Ureter (tissue), 1 donor: ENCODE measurements around the gene BRF1. TPM values are rescaled to one million over a fixed set of nuclear protein-coding genes. Genes with fewer than 3 reads are reported as not detected.
"Not testable (repeated sequence)": the region's sequence is repeated elsewhere in the genome, so short reads cannot be mapped to it uniquely, and the experiment has no call there.

Experiments
- DNase-seq: peaks from one replicate; pipeline ENCODE4 v3.0.0-alpha.2; 2020; ENCODE audit warnings: low spot score
- total RNA-seq: library from RNA; stranded (reverse); gene quantifications from one replicate; pipeline ENCODE4 v1.2.4, GENCODE V29; 2023
- donor health status: DM: yes; HTN: yes; CAD: no.

Gene BRF1
- total RNA-seq, 1 donor from 2014 or later = 48.7 TPM

DNA sequence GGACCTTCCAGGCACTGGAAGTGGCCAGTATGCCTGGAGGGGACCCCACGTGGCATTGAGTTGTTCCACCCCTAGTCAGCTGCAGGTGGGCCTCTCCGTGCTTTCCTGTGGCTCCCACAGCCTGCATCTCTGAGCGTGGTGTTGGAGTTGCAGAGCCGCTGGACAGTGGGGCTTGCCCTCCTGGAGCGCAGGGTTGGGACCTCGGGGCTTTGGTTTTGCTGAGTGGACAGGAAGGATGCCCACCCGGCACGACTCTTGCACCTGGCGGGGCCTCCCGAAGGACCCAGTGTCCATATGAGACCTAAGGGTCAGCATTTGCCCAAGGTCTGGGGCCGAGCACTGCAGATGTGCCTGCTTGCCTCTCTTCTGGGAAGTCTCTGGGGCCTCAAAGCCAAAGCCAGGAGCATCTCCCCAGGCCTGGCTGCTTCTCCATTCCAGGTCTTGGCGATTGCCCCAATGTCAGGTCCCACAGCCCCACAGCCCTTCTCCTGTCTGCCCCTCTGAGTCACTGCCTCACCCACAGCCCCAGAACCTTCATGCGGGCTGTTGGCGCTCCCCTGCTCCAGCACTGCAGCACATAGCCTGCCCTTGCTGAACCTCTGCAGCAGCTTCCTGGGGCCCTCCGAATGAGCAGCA is 15.3 kb upstream of the BRF1 start:
- no peak for DNase-seq

DNA sequence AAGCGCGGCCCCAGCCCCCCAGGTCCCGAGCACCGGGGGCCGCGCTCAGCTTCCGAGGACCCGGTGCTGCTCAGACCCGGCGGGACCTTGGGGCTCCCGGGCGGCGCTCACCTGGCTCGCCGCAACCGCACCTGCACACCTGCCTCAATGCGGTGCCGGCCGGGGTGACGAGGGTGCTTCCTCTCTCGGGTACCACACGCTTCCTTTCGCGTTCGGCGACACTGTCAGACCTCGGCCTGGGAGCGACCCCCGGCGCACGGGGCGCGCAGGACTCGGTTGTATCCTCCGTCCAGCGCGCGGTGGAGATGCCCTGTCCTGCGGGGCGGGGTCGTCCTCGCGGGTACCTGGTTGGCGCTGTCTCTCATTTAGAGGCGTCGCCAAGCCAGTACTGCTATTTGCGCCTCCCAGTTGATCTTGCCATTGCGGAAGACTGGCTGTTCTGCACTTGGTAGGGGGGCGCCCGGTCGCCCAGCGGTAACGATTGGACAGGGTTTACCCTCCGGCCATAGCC is 14.5 kb upstream of the BRF1 start:
- no peak for DNase-seq

DNA sequence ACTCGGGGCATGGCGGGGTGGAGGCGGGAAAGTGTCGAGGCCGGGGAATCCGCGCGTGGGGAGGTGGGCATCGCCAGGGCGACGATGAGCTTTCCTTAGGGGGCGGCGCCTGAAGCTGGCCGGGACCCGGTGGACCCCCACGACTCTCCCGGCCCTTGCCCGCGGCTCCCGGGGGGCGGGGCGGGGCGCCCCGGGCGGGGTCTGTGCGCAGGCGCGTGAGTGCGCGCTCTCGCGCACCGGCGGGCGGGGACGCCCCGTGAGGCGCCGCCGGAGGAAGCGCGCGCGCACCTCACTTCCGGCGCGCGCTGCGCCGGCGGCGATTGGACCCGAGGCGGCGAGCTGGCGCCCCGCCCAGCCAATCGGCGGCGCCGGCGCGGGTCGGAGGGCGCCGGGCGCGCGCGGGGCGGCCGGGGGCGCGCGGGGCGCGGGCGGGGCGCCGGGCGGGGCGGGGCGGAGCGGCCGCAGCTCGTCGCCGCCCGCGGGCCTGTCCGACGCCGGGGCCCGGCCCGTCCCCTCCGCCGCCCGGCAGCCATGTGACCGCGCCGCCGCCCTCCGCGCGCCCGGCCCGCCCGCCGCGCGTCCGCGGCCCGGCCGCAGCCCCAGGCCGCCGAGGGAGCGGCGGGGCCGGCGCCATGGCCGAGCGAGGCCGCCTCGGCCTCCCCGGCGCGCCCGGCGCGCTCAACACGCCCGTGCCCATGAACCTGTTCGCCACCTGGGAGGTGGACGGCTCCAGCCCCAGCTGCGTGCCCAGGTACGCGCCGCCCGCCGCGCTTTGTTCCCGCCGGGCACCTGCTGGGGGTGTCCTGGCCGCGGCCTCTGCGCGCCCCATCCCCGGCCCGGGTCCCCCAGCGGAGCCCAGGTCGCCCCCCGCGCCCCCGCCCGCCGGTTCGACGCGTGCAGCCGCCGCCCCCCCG is 13.7 kb upstream of the BRF1 start, which contains the start of gene PACS2:
Gene PACS2, plus strand, starts transcription at position 462 of the 914 bp plus-strand sequence. Its CDS starts 171 bp downstream, at position 633.
- no peak for DNase-seq

DNA sequence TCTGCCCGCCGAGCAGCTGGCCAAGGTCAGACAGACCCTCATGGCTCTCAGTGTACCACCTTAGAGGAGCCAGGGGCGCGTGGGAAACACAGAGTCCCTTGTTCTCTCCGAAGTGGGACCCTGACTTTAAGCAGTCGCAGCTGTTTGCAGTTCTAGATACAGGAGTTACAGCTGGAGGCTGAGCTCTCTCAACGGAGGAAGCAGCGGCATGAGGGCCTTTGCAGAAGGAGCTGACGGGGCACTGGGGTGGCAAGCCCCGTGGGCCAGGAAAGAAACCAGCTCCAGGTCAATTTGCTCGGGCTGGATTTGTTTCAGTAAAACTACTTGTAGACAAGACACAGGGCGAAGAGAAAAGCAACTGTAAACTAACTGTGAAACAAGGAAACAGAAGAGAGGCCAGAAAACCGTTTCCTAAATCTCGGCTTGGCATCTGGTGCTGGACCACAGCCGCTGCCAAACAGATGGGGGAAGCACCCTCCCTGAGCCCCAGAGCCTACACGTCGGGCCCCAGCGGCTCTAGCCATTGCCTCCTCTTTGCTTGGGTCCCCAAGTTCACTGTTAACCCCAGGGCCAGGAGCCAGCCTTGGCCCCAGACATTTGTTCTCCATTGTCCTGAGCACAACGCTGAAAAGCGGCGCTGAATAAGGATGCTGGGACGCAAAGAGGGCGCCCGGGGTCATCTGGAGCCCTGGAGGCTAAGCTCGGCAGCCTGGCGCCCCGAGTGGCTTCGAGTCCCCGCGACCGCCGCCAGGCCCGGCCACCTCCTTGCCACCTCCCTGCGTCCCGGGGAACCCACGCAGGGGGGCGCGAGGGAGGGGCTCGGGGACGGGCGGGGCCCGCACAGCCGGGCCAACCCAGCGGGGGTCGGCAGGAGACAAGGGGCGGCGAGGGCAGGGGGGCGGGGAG is 12.8 kb upstream of the BRF1 start:
- no peak for DNase-seq

DNA sequence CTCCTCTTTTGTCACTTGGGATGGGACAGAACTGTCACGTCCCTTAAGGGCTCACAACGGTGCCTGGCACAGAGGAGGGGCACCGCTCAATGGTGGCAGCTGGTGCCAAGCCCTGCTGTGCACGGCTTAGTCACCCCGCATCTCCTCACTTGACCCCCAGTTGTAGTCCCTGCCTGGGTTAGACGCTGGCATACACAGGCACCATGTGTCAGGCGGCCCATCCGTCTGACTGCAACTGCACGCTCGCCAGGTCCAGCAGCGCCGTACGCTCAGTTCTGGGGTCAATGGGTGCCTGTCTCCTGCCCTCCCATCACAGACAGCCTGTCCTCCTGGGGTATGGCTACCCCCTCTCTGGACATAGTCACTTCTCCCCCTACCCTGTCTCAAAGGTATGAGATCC is 12.2 kb upstream of the BRF1 start:
- DNase-seq = no peak

DNA sequence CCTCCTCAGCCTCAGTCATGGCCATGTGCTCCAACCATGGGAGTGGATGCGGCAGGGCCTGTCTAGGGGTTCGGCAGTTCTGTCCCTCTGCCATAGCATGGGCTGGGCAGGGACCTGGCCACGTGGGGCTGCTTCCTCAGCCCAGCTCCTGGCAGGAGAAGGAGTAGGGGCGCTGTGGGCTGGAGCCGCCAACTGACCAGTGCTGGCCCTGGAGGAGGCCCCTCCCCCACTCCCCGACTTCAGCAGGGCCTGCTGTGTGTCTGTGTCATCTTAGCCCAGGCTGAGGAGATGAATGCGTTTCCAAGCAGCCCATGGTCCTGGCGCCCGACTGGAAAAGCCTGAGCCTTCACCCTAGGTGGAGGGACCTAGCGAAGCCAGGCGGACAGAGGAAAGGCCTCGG is 11.0 kb upstream of the BRF1 start:
- no peak for DNase-seq

DNA sequence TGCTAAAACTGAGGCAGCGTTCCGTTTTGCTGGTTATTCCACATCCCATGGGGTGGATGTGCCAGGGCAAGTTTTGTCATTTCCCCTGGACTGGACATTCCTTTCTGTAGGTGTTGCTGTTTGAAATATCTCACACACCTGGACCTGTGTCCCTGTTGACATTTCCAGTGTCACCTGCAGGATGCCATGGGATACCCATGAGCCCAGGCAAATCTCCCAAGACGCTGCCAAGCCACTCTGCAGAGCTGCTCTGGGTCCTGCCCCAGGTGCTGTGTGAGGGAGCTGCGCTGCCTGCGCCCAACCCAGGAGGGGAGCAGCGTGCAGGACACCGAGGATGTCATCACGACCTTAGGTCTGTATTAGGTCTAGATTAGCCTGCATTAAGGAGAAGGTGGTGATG is 8.6 kb upstream of the BRF1 start:
- no peak for DNase-seq

DNA sequence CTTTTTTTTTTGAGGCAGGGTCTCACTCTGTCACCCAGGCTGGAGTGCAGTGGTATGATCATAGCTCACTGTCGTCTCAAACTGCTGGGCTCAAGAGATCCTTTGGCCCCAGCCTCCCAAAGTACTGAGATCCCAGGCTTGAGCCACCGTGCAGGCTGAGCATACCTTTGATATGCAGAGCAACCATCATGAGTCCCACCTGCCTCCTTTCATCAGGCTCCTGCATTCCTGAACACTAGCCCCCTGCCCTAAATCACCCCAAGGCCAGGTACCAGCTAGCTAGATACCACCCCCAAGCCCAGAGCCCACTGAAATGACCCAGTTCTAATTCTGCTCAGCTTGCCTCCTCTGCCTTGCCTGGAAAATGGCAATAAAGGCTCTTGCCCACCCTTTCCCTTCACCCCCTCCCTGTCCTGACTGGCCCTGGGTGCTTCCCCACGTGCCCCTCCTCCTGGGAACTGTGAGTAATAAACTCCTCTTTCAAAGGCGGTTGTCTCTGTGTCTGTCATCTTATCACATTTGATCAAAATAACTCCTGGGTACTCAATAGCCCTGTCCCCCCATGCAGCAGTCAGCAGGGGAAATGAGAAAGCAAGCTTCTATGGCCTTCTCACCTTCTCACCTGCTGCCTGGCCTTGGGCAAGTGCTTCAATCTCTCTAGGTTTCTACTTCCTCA is 6.4 kb upstream of the BRF1 start:
- no peak for DNase-seq

DNA sequence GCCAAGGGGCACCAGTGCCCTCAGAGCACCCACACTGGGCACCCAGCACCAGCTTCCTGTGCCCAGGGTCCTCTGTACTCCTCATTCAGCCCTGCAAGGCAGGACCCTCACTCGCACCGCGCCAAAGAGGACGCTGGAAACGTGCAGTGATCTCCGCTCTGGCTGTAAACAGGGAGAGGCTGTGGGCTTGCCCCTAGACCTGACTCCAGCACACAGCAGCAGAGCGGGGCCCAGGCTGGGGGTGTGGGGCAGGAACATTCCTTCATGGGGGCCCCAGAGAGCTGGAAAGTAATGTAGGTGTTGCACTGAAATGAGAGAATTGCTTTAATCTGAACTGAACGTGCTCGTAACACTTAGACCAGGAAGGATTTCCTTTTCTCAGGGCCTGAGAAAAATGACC is 5.0 kb upstream of the BRF1 start:
- DNase-seq = no peak

DNA sequence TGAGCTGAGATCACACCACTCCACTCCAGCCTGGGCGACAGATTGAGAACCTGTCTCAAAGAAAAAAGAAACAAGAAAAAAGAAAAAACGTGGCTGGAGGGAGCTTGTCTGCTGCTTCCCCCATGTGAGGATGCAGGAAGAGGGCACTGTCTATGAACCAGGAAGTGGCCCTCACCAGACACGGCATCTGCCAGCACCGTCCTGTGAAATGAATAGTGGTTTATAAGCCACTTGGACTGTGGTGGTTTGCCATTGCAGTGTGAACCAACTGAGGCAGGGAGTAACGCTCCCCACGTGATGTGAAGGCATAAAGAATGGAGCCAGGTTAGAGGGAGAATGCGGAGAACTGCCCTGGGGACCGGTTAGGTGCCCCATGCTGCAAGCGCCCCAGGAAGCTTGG is 4.5 kb upstream of the BRF1 start:
- DNase-seq = no peak

DNA sequence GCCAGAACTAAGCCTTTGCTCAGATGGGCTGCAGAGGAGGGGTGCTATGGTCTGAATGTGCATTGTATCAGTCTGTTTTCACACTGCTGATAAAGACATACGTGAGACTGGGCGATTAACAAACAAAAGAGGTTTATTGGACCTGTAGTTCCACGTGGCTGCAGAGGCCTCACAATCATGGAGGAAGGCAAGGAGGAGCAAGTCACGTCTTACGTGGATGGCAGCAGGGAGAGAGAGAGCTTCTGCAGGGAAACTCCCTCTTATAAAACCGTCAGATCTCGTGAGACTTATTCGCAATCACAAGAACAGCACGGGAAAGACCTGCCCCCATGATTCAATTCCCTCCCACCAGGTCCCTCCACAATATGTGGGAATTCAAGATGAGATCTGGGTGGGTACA is 3.8 kb upstream of the BRF1 start:
- DNase-seq = no peak

DNA sequence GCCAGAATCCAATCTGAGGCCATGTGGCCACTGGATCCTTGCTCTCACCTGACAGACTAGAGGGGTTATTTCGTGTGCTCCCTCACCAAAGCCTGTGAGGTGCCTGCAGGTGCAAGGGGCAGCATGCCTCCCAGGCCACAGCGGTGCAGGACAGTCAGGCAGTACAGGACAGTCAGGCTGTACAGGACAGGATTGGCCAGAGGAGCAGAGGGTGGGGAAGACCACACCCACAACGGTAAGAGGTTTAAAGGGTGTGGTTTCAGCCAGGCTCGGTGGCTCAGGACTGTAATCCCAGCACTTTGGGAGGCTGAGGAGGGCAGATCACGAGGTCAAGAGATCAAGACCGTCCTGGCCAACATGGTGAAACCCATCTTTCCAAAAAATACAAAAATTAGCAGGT is 3.1 kb upstream of the BRF1 start:
- no peak for DNase-seq

DNA sequence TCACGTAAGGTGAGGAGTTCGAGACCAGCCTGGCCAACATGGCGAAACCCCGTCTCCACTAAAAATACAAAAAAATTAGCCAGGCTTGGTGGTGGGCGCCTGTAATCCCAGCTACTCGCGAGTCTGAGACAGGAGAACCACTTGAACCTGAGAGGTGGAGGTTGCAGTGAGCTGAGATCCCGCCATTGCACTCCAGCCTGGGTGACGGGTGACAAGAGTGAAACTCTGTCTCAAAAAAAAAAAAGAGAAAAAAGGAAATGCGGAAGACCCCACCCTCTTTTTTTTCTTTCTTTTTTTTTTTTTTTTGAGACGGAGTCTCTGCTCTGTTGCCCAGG is 1.1 kb upstream of the BRF1 start:
- DNase-seq = not testable (repeated sequence)

DNA sequence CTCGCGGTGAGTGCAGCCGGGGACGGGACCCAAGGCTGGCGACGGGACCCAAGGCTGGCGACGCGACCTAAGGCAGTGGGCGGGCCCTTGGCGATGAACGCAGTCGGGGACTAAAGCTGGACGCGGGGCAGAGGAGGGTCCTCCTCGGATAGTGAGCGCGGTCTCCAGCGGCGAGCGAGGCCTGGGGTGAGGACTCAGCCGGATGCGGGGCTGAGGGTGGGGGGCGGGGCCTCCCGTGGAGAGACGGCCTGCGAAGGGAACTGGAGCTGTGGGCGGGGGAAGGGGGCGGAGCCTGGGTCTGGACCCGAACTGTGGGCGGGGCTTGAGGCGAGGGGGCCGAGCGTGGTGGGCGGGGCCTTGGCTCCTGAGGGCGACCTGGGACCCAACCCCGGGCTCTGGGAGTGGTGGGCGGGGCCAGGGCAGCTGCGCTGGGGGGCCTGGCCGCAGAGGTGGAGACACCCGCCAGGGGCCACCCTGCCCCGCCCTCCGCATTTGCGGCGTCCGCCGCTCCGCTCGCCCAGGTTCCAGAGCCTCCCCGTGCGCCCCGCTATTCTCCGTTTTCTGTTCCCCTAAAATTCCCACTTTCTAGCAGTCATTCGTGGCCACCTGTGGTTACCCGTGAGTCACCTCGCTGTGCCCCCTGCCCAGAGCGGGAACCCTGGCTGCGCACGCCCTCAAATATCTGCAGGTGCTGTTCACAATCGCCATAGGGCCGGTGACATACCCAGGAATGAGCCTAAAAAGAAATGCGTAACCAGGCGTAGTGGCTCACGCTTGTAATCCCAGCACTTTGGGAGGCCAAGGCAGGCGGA is 508 bp upstream of the BRF1 start:
- peak; percentile 97 for DNase-seq

DNA sequence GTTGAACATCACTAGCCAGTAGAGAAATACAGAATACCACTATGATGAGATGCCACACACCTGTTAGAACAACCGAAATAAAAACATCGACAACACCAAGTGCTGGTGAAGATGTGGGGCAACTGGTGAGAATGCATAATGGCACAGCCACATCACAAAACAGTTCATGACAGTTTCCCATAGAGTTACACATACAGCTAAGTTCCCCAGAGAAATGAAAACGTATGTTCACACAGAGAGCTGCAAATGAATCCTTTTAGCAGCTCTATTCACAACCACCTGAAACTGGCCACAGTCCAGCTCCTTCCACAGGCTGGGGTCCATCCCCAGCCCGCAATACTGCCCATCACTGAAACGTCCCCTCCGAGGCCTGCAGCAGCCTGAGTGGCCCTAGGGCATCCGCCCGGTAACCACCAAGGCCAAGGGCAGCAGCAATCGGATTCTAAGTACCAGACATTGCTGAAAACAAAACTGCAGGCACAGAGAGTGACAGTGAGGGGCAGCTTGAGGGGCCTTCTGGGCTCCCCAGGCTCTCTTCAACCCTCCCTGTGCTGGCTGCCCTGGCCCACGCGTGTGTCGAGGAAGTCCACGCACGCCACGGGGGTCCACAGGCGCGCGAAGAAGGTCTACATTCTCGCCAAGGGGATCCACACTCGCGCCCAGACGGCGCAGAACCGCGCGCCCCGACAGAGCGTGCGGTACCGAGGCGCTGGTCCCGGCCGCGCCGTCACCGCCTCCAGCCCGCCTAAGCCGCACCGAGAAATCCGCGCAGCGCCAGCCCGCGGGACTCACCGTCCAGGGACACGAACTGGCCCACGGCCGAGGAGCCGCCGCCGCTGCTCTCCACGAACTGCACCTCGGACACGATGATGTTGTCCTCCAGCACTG is 903 bp downstream of the BRF1 start:
- DNase-seq = no peak

DNA sequence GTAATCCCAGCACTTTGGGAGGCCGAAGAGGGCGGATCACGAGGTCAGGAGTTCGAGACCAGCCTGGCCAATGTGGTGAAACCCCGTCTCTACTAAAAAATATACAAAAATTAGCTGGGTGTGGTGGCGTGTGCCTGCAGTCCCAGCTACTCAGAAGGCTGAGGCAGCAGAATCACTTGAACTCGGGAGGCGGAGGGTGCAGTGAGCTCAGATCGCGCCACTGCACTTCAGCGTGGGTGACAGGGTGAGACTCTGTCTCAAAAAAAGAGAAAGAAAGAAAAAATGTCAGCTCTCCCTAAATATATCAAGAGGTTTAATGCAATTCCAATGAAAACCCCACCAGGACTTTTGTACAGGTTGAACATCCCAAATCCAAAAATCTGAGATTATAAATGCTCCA is 3.5 kb downstream of the BRF1 start:
- DNase-seq = not testable (repeated sequence)

DNA sequence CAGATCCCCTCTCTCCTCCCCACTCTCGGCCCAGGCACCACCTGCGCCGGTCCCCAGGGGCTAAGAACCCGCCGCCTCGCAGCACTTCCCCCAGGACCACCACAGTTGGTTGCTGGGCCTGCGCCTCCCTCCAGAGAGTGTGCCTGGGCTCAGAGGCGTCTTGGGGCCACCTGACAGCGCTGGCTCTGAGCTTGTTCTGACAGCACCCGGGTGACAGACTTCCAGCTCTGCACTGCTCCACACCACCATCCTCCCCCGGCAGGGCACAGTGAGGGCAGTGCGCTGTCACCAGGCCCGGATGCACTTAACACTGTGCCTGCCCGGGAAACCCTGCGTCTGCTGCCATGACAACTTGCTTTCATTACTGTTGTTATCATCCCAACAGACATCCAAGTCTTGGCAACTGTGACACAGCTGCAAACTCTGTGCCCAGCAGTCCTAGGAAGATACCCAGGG is 6.6 kb downstream of the BRF1 start:
- DNase-seq = no peak

DNA sequence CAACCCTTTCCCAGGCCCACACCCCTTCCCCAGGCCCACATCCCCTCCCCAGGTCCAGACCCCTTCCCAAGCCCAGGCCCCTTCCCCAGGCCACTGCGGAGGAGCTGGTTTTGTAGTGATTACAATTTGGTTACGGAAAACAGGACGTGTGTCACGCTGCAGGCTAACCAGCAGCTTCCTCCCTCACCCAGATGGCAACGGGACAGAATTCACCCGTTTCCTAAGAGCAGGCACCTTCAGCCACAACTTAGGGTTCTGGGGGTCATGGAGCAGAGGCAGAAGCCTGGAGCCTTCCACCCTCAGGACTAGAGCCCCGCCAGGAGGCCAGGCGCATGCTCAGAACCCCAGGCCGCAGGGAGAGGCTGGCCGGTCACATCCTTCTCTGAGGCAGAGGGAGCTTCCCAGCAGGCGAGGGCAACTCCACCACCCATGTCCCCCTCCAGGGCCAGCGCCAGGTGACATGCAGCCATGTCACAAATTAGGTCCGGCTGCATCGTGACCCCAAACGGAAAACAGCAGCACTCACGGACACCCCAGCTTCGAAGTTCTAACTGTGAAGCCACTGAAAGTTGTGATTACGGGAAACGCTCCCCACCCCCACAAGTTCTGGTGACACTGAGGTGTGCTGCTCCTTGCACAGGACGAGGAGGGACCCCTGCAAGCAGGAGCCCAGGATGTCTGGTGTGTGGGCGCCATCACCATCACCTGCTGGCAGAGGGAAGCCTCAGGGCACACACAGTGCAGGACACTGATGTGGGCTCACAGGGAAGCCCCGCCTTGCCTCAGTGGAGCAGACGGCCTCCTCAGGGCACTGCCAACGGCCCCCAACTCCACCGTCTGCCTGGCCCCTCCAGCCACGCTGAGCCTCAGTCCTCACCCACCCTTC is 7.7 kb downstream of the BRF1 start:
- no peak for DNase-seq
